ENCODE results near the gene USP32. TPM values are rescaled to one million over a fixed set of nuclear protein-coding genes. Genes with fewer than 3 reads are reported as not detected.
"Not testable (repeated sequence)": the region's sequence is repeated elsewhere in the genome, so short reads cannot be mapped to it uniquely, and the experiment has no call there.

USP32 gene
- total and polyA plus RNA-seq, 10 of the 15 experiments (the other 5 are each of a cell fraction or from before 2014, with no cell fraction given): 7.8 to 37.3 (median 25.5) TPM

- intact Hi-C loops (cut with micrococcal nuclease; ENCODE audit: unreplicated experiment); RAD21 ChIA-PET (ENCODE audit: unreplicated experiment); H3K9ac ChIP-seq (ENCODE audit: control insufficient read depth, insufficient read depth, low read length); ATAC-seq; H3K27ac ChIP-seq (ENCODE audit: control insufficient read depth, insufficient read depth); POLR2A ChIA-PET; in situ Hi-C loops (cut with MboI); H4K20me1 ChIP-seq (ENCODE audit: control insufficient read depth, insufficient read depth); H3K4me2 ChIP-seq (ENCODE audit: control insufficient read depth, insufficient read depth); H3K4me1 ChIP-seq (ENCODE audit: control insufficient read depth, insufficient read depth, low read length); BruUV-seq (replicated peaks); DNase-seq (ENCODE audit: low read depth, low spot score); H2AFZ ChIP-seq (ENCODE audit: control insufficient read depth, low read depth, low read length); FAIRE-seq; H3K9me3 ChIP-seq (replicated peaks; ENCODE audit: control insufficient read depth, insufficient read depth, low read length); H3K4me3 ChIP-seq; SMC1A ChIA-PET (ENCODE audit: uncharacterized antibody, unreplicated experiment); H3K27me3 ChIP-seq (replicated peaks in 1 of 2; ENCODE audit: control insufficient read depth in 2 of 2, insufficient read depth in 2 of 2, low read length in 1 of 2); H3K79me2 ChIP-seq (ENCODE audit: control insufficient read depth, insufficient read depth, low read length); H3K36me3 ChIP-seq (ENCODE audit: control insufficient read depth in 2 of 2, insufficient read depth in 2 of 2, low read length in 1 of 2): not testable (repeated sequence)
- CTCF ChIA-PET: interaction anchor here (0.6 to 0.7 kb wide), 3 partner anchors 41 to 134 kb away, joined by 3 read pairs; no protein-coding TSS in a partner anchor
- 91% methylated on average over 2 of the region's 2 CpGs for WGBS (ENCODE audit: insufficient coverage, insufficient replicate concordance, low lambda C conversion rate, missing lambda C conversion rate)
- peak; percentile 55; the same call in 1 of the 2 replicates for TF ChIP-seq NFXL1 (IDR thresholded peaks at IDR 0.05; ENCODE audit: borderline replicate concordance)
Measured at GRCh38 chr17:60333072-60333471, 58.9 kb downstream of the USP32 start.

GRCh38 chr17:60332574-60332973, 59.4 kb downstream of the USP32 start:
- 100% methylated on average over 2 of the region's 2 CpGs for WGBS (ENCODE audit: insufficient coverage, insufficient replicate concordance, low lambda C conversion rate, missing lambda C conversion rate)
- TF ChIP-seq E2F4 (IDR thresholded peaks at IDR 0.05; ENCODE audit: low read depth, low read length): no peak
- no peak for TF ChIP-seq BCL3 (IDR thresholded peaks at IDR 0.05; ENCODE audit: borderline replicate concordance, insufficient read depth, low read depth, low read length, poor library complexity, severe bottlenecking)
- TF ChIP-seq CBX3 (IDR thresholded peaks at IDR 0.05; ENCODE audit: borderline replicate concordance, low read depth): no peak
- TF ChIP-seq ELK1 (IDR thresholded peaks at IDR 0.05; ENCODE audit: low read depth, low read length): no peak
- no peak for TF ChIP-seq IRF5 (IDR thresholded peaks at IDR 0.05; ENCODE audit: borderline replicate concordance)
- TF ChIP-seq SIN3A (IDR thresholded peaks at IDR 0.05; ENCODE audit: low read depth, low read length): no peak

More at GRCh38 chr17:60332574-60332973, 59.4 kb downstream of the USP32 start:
- in situ Hi-C loops (cut with MboI): no loop called here
- Histone ChIP-seq H3K9ac (ENCODE audit: control insufficient read depth, insufficient read depth, low read length) (no peak overlapping the region), H4K20me1 (ENCODE audit: control insufficient read depth, insufficient read depth) (no peaks in the 10 kb centered on the region), H3K9me3 (replicated peaks; ENCODE audit: control insufficient read depth, insufficient read depth, low read length) (peaks cover 8% of the 10 kb centered on the region; the same call in 2 of the 3 replicates), H3K4me3 (no peak overlapping the region), H2AFZ (ENCODE audit: control insufficient read depth, low read depth, low read length) (no peak overlapping the region), H3K79me2 (ENCODE audit: control insufficient read depth, insufficient read depth, low read length) (no peaks in the 10 kb centered on the region; the same call in none of the 2 replicates), H3K27me3 (replicated peaks in 1 of 2; ENCODE audit: control insufficient read depth in 2 of 2, insufficient read depth in 2 of 2, low read length in 1 of 2) (no peaks in the 10 kb centered on the region), H3K4me1 (ENCODE audit: control insufficient read depth, insufficient read depth, low read length) (no peaks in the 10 kb centered on the region), H3K36me3 (ENCODE audit: control insufficient read depth in 2 of 2, insufficient read depth in 2 of 2, low read length in 1 of 2) (peaks cover 5 to 6% of the 10 kb centered on the region in 2 experiments; a peak in 3 of 4 replicates), H3K27ac (ENCODE audit: control insufficient read depth, insufficient read depth) (no peak overlapping the region), H3K4me2 (ENCODE audit: control insufficient read depth, insufficient read depth) (no peak overlapping the region)
- ChIA-PET CTCF (interaction anchor here (0.6 to 0.7 kb wide), 2 partner anchors 41 to 72 kb away, joined by 3 read pairs; no protein-coding TSS in a partner anchor), POLR2A (interaction anchor here (0.6 kb wide), 1 partner anchor 53 kb away, joined by 3 read pairs; no protein-coding TSS in a partner anchor), RAD21 (ENCODE audit: unreplicated experiment) (interaction anchor here (0.7 kb wide), 1 partner anchor 222 kb away, joined by 3 read pairs; no protein-coding TSS in a partner anchor), SMC1A (ENCODE audit: uncharacterized antibody, unreplicated experiment) (interaction anchor here (0.6 kb wide), 1 partner anchor 22 kb away, joined by 3 read pairs; no protein-coding TSS in a partner anchor)
- intact Hi-C loops (cut with micrococcal nuclease; ENCODE audit: unreplicated experiment): no loop called here
- ATAC-seq: no peak
- DNase-seq (ENCODE audit: low read depth, low spot score): no peak
- FAIRE-seq: no peak
- BruUV-seq (replicated peaks): no TSS peak

Data from GM12878 (cell line).